ENCODE data around the gene SULT4A1.
A peak's percentile ranks its signal among the peaks of the same experiment; 100 is the strongest.

Gene SULT4A1

GRCh38 chr22:43844560-43845545 lies 17.5 kb downstream of the SULT4A1 start:
- DNase-seq (ENCODE audit: low spot score): no peak

- no peak for DNase-seq (ENCODE audit: low spot score)
Observed at GRCh38 chr22:43843783-43844530, 18.4 kb downstream of the SULT4A1 start.

- no peak for DNase-seq (ENCODE audit: low spot score)
Observed at GRCh38 chr22:43841742-43842141, 20.6 kb downstream of the SULT4A1 start.

- no peak for DNase-seq (ENCODE audit: low spot score)
Observed at GRCh38 chr22:43840851-43841250, 21.5 kb downstream of the SULT4A1 start.

- DNase-seq (ENCODE audit: low spot score): no peak
Observed at GRCh38 chr22:43840431-43840830, 21.9 kb downstream of the SULT4A1 start.

- DNase-seq (ENCODE audit: low spot score): no peak
Observed at GRCh38 chr22:43839781-43840180, 22.5 kb downstream of the SULT4A1 start.

- DNase-seq (ENCODE audit: low spot score): no peak
Observed at GRCh38 chr22:43838571-43839307, 23.6 kb downstream of the SULT4A1 start.

GRCh38 chr22:43838161-43838560 lies 24.2 kb downstream of the SULT4A1 start:
- no peak for DNase-seq (ENCODE audit: low spot score)

GRCh38 chr22:43837666-43838065 lies 24.6 kb downstream of the SULT4A1 start:
- DNase-seq (ENCODE audit: low spot score): no peak

- DNase-seq (ENCODE audit: low spot score): no peak
Observed at GRCh38 chr22:43835736-43836135, 26.6 kb downstream of the SULT4A1 start.

- DNase-seq (ENCODE audit: low spot score): no peak
Observed at GRCh38 chr22:43835166-43835565, 27.1 kb downstream of the SULT4A1 start.

- no peak for DNase-seq (ENCODE audit: low spot score)
Observed at GRCh38 chr22:43833286-43834240, 28.8 kb downstream of the SULT4A1 start.

- DNase-seq (ENCODE audit: low spot score): no peak
Observed at GRCh38 chr22:43832393-43833265, 29.7 kb downstream of the SULT4A1 start.

- DNase-seq (ENCODE audit: low spot score): no peak
Observed at GRCh38 chr22:43831561-43832392, 30.5 kb downstream of the SULT4A1 start.

GRCh38 chr22:43830931-43831560 lies 31.3 kb downstream of the SULT4A1 start:
- no peak for DNase-seq (ENCODE audit: low spot score)

GRCh38 chr22:43829904-43830851 lies 32.1 kb downstream of the SULT4A1 start:
- DNase-seq (ENCODE audit: low spot score): no peak

- DNase-seq (ENCODE audit: low spot score): peak; percentile 71
Observed at GRCh38 chr22:43828998-43829782, 33.1 kb downstream of the SULT4A1 start.

Measured in iPS-NIHi11 (cell line).